Measurements from ENCODE around the gene KMT2E. TPM values are rescaled to one million over a fixed set of nuclear protein-coding genes. Genes with fewer than 3 reads are reported as not detected.

The KMT2E gene
- total and polyA plus RNA-seq, 11 donors = 17.0 to 59.5 (median 44.3) TPM

DNA sequence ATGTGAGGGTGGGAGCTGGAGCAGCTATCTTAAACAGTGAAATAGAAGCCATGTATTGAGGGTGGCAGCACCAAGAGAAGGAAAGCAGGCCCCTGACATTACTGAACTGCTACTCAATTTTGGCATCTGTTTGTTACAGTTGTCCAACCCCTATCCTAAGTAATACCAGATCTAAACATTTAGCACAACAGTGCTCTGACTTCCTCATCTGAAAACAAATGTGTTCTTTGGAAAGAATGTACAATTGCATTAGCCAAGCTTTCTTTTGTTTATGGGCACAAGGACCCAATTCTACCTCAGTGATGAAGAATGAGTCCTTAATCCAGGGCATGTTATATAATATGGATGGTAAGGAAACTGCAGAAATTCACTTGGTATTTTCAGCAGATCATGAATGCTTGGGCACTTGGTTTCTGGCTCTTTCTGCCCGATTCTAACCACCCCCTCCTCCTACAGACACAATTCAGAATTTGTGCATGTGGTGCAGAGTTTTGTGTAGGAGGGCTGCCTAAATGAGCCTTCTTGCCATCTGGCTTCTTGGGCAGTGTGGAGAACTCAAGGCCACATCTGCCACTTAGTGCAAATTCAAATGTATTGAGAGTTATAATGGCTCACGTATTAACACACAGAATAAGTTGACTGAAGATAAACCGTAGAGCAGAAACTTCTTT is 36.9 kb upstream of the KMT2E start:
- H3K27ac ChIP-seq = peak overlapping the region in 10 of 12 donors; percentile 51 to 98 (median 72)
- no peak overlapping the region for H3K4me3 ChIP-seq
- TF ChIP-seq POLR2A (IDR thresholded peaks at IDR 0.05) = no peak
- TF ChIP-seq, protein P1, sequence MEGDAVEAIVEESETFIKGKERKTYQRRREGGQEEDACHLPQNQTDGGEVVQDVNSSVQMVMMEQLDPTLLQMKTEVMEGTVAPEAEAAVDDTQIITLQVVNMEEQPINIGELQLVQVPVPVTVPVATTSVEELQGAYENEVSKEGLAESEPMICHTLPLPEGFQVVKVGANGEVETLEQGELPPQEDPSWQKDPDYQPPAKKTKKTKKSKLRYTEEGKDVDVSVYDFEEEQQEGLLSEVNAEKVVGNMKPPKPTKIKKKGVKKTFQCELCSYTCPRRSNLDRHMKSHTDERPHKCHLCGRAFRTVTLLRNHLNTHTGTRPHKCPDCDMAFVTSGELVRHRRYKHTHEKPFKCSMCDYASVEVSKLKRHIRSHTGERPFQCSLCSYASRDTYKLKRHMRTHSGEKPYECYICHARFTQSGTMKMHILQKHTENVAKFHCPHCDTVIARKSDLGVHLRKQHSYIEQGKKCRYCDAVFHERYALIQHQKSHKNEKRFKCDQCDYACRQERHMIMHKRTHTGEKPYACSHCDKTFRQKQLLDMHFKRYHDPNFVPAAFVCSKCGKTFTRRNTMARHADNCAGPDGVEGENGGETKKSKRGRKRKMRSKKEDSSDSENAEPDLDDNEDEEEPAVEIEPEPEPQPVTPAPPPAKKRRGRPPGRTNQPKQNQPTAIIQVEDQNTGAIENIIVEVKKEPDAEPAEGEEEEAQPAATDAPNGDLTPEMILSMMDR (IDR thresholded peaks at IDR 0.05) = no peak
- H3K36me3 ChIP-seq = no peaks in the 10 kb centered on the region
- peaks cover 2 to 84% (median 66%) of the 10 kb centered on the region in 12 donors for H3K4me1 ChIP-seq
- H3K9me3 ChIP-seq = no peaks in the 10 kb centered on the region
- ATAC-seq = no peak
- no peaks in the 10 kb centered on the region for H3K27me3 ChIP-seq
- intact Hi-C loops (cut with DNase I) = loop anchor here in 1 of 10 donors (10.0 kb wide), 1 partner anchor 52 kb away; no protein-coding TSS in a partner anchor
- WGBS, 4 donors = 72 to 88% (median 80%) methylated on average over 3 of the region's 3 CpGs
- no peak for DNase-seq

DNA sequence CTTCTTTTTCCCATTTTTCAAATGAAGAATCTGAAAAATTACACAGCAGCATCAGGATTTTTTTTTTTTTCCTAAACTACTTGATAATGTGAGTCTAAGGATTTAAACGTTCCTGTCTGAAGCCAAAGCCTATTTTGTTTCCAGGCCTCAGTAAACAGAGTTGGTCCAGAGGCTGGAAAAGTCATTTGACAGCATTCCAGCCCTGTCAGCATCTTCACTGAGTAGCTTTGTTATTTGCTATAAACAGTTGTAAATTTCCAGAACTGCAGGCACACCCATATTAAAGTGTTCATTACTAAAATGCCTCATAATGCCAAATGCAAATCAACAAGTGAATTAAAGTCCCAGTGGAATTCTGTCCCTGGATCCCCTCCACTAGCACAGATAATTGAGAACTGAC is 35.5 kb upstream of the KMT2E start:
- no peak for TF ChIP-seq POLR2A (IDR thresholded peaks at IDR 0.05)
- H3K4me3 ChIP-seq = no peak overlapping the region
- 6 to 20% (median 11%) methylated on average over 1 of the region's 1 CpG for WGBS, 4 donors
- peak in 2 of 4 donors; percentile 19 to 60 for ATAC-seq
- peak overlapping the region; percentile 51 to 98 (median 68) for H3K27ac ChIP-seq
- H3K36me3 ChIP-seq = no peaks in the 10 kb centered on the region
- peaks cover 2 to 86% (median 72%) of the 10 kb centered on the region in 12 donors for H3K4me1 ChIP-seq
- no peaks in the 10 kb centered on the region for H3K9me3 ChIP-seq
- DNase-seq = peak in 3 of 5 donors; percentile 49 to 61 (median 59)
- no peaks in the 10 kb centered on the region for H3K27me3 ChIP-seq
- intact Hi-C loops (cut with DNase I) = loop anchor here in 2 of 10 donors (2.0 to 10.0 kb wide), 3 partner anchors 34 to 56 kb away; no protein-coding TSS in a partner anchor

GRCh38 chr7:104979167-104979841 is 34.7 kb upstream of the KMT2E start:
- H3K4me1 ChIP-seq = peaks cover 0 to 80% (median 68%) of the 10 kb centered on the region in 12 donors
- intact Hi-C loops (cut with DNase I) = loop anchor here in 2 of 10 donors (2.0 to 10.0 kb wide), 3 partner anchors 35 to 57 kb away; no protein-coding TSS in a partner anchor
- no peak overlapping the region for H3K4me3 ChIP-seq

DNA sequence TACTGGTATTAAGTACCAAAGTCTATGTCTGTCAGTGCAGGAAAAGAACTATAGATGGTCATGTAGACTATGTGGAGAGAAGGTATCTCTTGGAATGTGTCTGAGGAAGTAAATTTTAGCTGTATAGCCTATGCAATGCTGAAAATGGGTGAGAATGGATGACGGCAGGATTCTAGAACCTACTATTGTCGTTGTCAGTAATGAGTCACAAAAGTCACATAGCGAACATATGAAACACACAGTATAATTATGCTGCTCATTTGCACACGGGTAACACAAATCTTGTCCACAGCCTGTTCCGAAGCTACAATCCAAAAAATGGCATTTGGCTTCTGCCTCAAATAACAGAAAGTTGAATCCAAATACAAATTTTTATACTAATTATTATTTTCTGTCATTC is 33.6 kb upstream of the KMT2E start:
- 85 to 88% (median 87%) methylated on average over 5 of the region's 5 CpGs for WGBS, 4 donors
- no peaks in the 10 kb centered on the region for H3K9me3 ChIP-seq
- peaks cover 0 to 88% (median 76%) of the 10 kb centered on the region in 12 donors for H3K4me1 ChIP-seq
- no peaks in the 10 kb centered on the region for H3K36me3 ChIP-seq
- no peak overlapping the region for H3K4me3 ChIP-seq
- peak overlapping the region in 8 of 12 donors; percentile 51 to 98 (median 90) for H3K27ac ChIP-seq
- TF ChIP-seq POLR2A (IDR thresholded peaks at IDR 0.05) = no peak
- TF ChIP-seq, protein P1 (IDR thresholded peaks at IDR 0.05) = no peak
- H3K27me3 ChIP-seq = no peaks in the 10 kb centered on the region
- no peak for ATAC-seq
- no peak for DNase-seq
- intact Hi-C loops (cut with DNase I) = loop anchor here in 8 of 10 donors (5.0 to 10.0 kb wide), 13 partner anchors 33 to 507 kb away; no protein-coding TSS in a partner anchor

More at GRCh38 chr7:104979167-104979841, 34.7 kb upstream of the KMT2E start:
- TF ChIP-seq POLR2A (IDR thresholded peaks at IDR 0.05) = no peak
- TF ChIP-seq, protein P1 (IDR thresholded peaks at IDR 0.05) = no peak
- no peak for ATAC-seq
- peak in 2 of 5 donors; percentile 25 to 51 for DNase-seq
- Histone ChIP-seq H3K36me3 (no peaks in the 10 kb centered on the region), H3K27me3 (no peaks in the 10 kb centered on the region), H3K9me3 (no peaks in the 10 kb centered on the region), H3K27ac (peak overlapping the region; percentile 43 to 98 (median 68))
- WGBS, 4 donors = 54 to 69% (median 63%) methylated on average over 4 of the region's 4 CpGs
